Fibroblast of mammary gland (primary cell): Measurements from ENCODE around the gene CCBE1.

ENCODE experiments used
- DNase-seq: peaks from one replicate; pipeline ENCODE4 v3.0.0-alpha.2; 2010; ENCODE audit warnings: low read depth
- H3K4me3 ChIP-seq: 2 replicates; pipeline ENCODE4 v1.5.1; 2011; ENCODE audit warnings: low read depth, mild to moderate bottlenecking, low read length, moderate library complexity; ENCODE audit not compliant: control insufficient read depth
- TF ChIP-seq, protein P1 (sequence below): conservative IDR thresholded peaks from 2 replicates; pipeline ENCODE4 v1.5.1; 2011; ENCODE audit warnings: low read depth, low read length, inconsistent platforms; ENCODE audit not compliant: control insufficient read depth, insufficient read depth

CCBE1 gene

DNA sequence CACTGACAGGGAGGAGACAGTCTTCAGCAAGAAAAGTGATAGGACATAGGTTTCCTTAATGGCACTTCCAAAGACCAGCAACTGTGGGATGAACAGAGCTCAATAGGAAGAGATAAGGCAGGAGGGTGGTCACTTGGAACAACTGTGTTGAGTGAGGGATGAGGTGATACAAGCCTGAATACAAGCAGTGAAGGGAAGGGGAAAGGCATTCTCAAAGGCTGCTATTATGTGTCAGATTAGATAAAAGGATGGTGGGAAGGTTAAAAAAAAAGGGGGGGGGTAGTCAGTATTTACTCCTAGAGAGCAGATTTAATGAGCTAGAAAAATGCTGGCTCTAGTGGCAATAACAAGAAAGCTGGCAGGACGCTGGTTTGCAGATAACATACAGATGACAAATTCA, 25.7 kb downstream of the CCBE1 start:
- TF ChIP-seq, protein P1, sequence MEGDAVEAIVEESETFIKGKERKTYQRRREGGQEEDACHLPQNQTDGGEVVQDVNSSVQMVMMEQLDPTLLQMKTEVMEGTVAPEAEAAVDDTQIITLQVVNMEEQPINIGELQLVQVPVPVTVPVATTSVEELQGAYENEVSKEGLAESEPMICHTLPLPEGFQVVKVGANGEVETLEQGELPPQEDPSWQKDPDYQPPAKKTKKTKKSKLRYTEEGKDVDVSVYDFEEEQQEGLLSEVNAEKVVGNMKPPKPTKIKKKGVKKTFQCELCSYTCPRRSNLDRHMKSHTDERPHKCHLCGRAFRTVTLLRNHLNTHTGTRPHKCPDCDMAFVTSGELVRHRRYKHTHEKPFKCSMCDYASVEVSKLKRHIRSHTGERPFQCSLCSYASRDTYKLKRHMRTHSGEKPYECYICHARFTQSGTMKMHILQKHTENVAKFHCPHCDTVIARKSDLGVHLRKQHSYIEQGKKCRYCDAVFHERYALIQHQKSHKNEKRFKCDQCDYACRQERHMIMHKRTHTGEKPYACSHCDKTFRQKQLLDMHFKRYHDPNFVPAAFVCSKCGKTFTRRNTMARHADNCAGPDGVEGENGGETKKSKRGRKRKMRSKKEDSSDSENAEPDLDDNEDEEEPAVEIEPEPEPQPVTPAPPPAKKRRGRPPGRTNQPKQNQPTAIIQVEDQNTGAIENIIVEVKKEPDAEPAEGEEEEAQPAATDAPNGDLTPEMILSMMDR = no peak
- DNase-seq = no peak
- no peak overlapping the region for H3K4me3 ChIP-seq

- TF ChIP-seq, protein P1 = no peak
- no peak overlapping the region for H3K4me3 ChIP-seq
- peak; percentile 81 for DNase-seq
Measured at GRCh38 chr18:59669872-59670657, 27.2 kb downstream of the CCBE1 start.

- H3K4me3 ChIP-seq = no peak overlapping the region
- no peak for DNase-seq
- TF ChIP-seq, protein P1 = no peak
Measured at GRCh38 chr18:59667488-59667887, 29.7 kb downstream of the CCBE1 start.

GRCh38 chr18:59666007-59666402, 31.2 kb downstream of the CCBE1 start:
- peak overlapping the region; percentile 46 for H3K4me3 ChIP-seq
- peak; percentile 71 for DNase-seq

DNA sequence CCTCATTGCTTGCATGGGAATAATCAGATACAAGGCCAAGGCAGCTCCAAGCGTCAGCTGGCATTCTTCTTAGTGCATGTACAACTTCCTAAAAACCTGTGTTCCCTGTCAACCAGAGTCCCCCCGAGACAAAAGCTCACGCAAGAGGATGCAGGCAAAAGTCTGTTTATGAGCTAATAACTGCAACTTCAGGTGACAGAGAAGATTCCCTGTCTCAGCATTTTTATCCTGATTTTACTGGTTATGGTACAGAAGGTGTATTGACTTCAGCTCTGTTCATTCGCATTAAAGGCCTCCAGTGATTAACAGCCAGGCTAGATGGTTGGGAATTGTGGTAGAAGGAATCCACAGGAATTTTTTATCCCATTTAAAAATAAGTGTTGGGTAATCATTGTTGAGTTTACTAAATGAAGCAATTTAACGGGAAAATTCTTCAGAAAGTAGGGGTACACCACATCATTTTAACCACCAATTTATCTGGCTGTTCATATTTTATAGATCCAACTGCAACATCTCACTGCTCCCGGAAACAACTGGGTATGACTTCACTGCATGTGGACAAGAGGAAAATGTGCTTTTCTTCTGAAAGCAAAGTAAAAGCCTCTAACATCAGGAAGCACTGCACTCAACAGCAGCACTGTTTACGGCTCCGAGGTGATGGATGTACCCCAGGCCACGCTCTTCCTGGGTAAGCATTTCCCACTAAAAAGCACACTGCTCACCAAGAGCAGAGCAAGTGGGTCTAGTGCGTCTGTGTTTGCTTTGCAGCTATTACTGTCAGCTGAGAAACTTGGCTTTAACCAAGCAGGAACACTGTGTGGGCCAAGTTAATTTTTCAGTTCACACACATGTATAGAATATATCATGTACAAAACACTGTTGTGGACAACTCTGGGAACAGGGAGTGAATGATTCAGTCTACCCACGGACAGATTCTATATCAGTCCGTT, 31.9 kb downstream of the CCBE1 start:
- peak overlapping the region; percentile 46 for H3K4me3 ChIP-seq

GRCh38 chr18:59664329-59664728, 32.9 kb downstream of the CCBE1 start:
- no peak for DNase-seq
- no peak overlapping the region for H3K4me3 ChIP-seq
- TF ChIP-seq, protein P1 = no peak

More for the DNA sequence above, 31.9 kb downstream of the CCBE1 start:
- TF ChIP-seq, protein P1 = no peak
- peak; percentile 59 for DNase-seq

DNA sequence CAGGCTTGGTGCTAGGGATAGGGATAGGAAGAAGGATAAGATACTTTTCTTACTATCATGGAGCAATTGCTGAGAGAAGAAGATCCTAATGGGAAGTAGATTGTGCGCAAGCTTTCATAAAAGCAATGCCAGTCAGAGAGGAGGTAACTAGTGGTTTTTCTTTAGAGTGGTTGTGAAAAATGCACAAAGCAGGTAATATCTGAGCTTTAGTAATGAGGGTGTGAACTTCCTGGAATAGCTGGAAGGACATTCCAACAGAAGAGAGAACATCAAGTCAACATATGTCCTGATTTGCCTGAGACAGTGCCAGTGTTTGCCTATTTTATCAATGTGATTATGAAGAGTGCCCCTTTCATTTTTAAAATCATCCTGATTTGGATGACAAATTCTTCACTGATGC, 34.1 kb downstream of the CCBE1 start:
- TF ChIP-seq, protein P1 = no peak
- no peak overlapping the region for H3K4me3 ChIP-seq
- DNase-seq = no peak
